HG03442 (cell line): ENCODE measurements around the gene EXOC4.
"Not testable (repeated sequence)": the region's sequence is repeated elsewhere in the genome, so short reads cannot be mapped to it uniquely, and the experiment has no call there.

Source experiments
- ATAC-seq: cut with Tn5 transposase; IDR thresholded peaks from one replicate; pipeline ENCODE4 v1.9.1; 2021; ENCODE audit warnings: mild to moderate bottlenecking, moderate library complexity; ENCODE audit not compliant: unreplicated experiment

The EXOC4 gene

GRCh38 chr7:133958822-133959221, 705.9 kb downstream of the EXOC4 start:
- ATAC-seq = no peak

- no peak for ATAC-seq
These were observed 706.6 kb downstream of the EXOC4 start for GRCh38 chr7:133959505-133959904.

- ATAC-seq = no peak
These were observed 708.8 kb downstream of the EXOC4 start for GRCh38 chr7:133961724-133962123.

GRCh38 chr7:133962646-133963045, 709.8 kb downstream of the EXOC4 start:
- no peak for ATAC-seq

GRCh38 chr7:133963629-133964028, 710.8 kb downstream of the EXOC4 start:
- ATAC-seq = no peak

GRCh38 chr7:133971625-133972024, 718.7 kb downstream of the EXOC4 start:
- no peak for ATAC-seq

GRCh38 chr7:133973710-133974109, 720.8 kb downstream of the EXOC4 start:
- no peak for ATAC-seq

- ATAC-seq = no peak
These were observed 722.3 kb downstream of the EXOC4 start for GRCh38 chr7:133975130-133975529.

GRCh38 chr7:133976140-133976539, 723.3 kb downstream of the EXOC4 start:
- ATAC-seq = no peak

GRCh38 chr7:133977409-133978274, 724.8 kb downstream of the EXOC4 start:
- no peak for ATAC-seq

GRCh38 chr7:133978502-133979295, 725.8 kb downstream of the EXOC4 start:
- no peak for ATAC-seq

GRCh38 chr7:133980804-133981203, 727.9 kb downstream of the EXOC4 start:
- no peak for ATAC-seq

- no peak for ATAC-seq
These were observed 731.0 kb downstream of the EXOC4 start for GRCh38 chr7:133983685-133984419.

GRCh38 chr7:133985300-133985699, 732.4 kb downstream of the EXOC4 start:
- no peak for ATAC-seq

GRCh38 chr7:133987582-133987981, 734.7 kb downstream of the EXOC4 start:
- no peak for ATAC-seq

- no peak for ATAC-seq
These were observed 740.7 kb downstream of the EXOC4 start for GRCh38 chr7:133993547-133993946.

- not testable (repeated sequence) for ATAC-seq
These were observed 741.2 kb downstream of the EXOC4 start for GRCh38 chr7:133994100-133994499.

GRCh38 chr7:133997463-133997862, 744.6 kb downstream of the EXOC4 start:
- no peak for ATAC-seq

GRCh38 chr7:133999178-133999577, 746.3 kb downstream of the EXOC4 start:
- no peak for ATAC-seq

GRCh38 chr7:134004829-134005505, 752.1 kb downstream of the EXOC4 start:
- no peak for ATAC-seq
